ENCODE results near the gene SPATS2. TPM values are rescaled to one million over a fixed set of nuclear protein-coding genes. Genes with fewer than 3 reads are reported as not detected.

The SPATS2 gene
- total and polyA plus RNA-seq, 2 donors (not counting 1 experiment from before 2014, with no cell fraction given): 22.1 to 43.6 TPM

DNA sequence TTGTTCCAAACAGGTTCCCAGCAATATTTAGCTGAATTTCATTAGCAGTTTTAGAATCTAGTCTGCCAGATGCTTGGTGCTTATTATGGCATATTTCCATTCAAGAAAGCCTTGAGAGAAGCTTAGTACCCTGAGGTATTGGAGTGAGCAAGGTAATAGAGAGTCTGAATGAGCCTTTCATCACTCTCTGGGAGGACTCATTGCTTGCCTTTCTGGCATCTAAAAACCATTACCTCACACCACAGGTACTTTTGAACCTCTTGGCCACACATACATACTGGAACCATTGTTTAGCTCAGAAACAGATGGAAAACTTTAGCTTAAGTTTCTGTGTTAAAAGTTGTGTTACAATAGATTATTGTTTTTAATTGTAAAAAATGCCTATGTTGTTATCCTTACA, 144.1 kb downstream of the SPATS2 start:
- DNase-seq (ENCODE audit: low read depth in 2 of 2): peak in 1 of 2 donors; percentile 42
- no peaks in the 10 kb centered on the region for H3K9me3 ChIP-seq (ENCODE audit: control insufficient read depth, insufficient read depth, low read depth, low read length)
- no peaks in the 10 kb centered on the region for H3K27me3 ChIP-seq (ENCODE audit: control insufficient read depth, insufficient read depth, low read length)
- no peaks in the 10 kb centered on the region for H3K79me2 ChIP-seq (ENCODE audit: control insufficient read depth, insufficient read depth, low read length)
- H3K4me1 ChIP-seq (ENCODE audit: control insufficient read depth, extremely low read depth, insufficient read depth, low read length): peaks cover 4% of the 10 kb centered on the region
- H3K27ac ChIP-seq (ENCODE audit: insufficient read depth, low read length): no peak overlapping the region
- no peaks in the 10 kb centered on the region for H4K20me1 ChIP-seq (ENCODE audit: control insufficient read depth, extremely low read depth, insufficient read depth, low read length)
- no peak overlapping the region for H3K4me3 ChIP-seq (replicated peaks in 1 of 4; ENCODE audit: control extremely low read depth in 1 of 4, insufficient read depth in 1 of 4, low read depth in 3 of 4, low read length in 4 of 4)
- H3K4me2 ChIP-seq (ENCODE audit: extremely low read depth, insufficient read depth, low read length): no peak overlapping the region
- TF ChIP-seq, protein P1, sequence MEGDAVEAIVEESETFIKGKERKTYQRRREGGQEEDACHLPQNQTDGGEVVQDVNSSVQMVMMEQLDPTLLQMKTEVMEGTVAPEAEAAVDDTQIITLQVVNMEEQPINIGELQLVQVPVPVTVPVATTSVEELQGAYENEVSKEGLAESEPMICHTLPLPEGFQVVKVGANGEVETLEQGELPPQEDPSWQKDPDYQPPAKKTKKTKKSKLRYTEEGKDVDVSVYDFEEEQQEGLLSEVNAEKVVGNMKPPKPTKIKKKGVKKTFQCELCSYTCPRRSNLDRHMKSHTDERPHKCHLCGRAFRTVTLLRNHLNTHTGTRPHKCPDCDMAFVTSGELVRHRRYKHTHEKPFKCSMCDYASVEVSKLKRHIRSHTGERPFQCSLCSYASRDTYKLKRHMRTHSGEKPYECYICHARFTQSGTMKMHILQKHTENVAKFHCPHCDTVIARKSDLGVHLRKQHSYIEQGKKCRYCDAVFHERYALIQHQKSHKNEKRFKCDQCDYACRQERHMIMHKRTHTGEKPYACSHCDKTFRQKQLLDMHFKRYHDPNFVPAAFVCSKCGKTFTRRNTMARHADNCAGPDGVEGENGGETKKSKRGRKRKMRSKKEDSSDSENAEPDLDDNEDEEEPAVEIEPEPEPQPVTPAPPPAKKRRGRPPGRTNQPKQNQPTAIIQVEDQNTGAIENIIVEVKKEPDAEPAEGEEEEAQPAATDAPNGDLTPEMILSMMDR (conservative IDR thresholded peaks at IDR 0.05 in 1 of 2, IDR thresholded peaks at IDR 0.05 in 1 of 2; ENCODE audit: low read depth in 1 of 2, low read length in 2 of 2): no peak
- no peak for TF ChIP-seq EZH2 (IDR thresholded peaks at IDR 0.05; ENCODE audit: low read length, missing control alignments)
- H3K36me3 ChIP-seq (ENCODE audit: control insufficient read depth, insufficient read depth, low read length): no peaks in the 10 kb centered on the region
- H3K9ac ChIP-seq (ENCODE audit: insufficient read depth, low read length): no peak overlapping the region
- no peak overlapping the region for H2AFZ ChIP-seq (ENCODE audit: low read length)

DNA sequence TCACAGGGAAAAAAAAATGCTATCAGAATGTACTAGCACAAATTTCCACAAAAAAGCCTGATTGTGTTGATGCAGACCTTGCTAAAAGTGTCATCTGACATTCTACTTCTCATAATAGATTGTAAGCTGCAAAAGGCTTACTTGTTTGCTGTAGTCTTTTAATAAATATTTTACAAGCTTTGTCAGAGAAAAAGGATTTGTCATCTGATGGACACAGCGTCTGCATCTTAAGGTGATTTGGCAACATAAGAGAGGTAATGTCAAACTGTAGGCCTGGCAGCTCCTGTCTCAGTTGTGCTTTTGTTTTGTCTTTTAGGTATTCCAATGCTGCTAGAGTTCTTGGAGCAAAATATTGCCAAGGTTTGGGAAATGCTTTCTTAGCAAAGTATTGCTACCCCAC, 145.3 kb downstream of the SPATS2 start:
- no peak overlapping the region for H3K9ac ChIP-seq (ENCODE audit: insufficient read depth, low read length)
- H3K36me3 ChIP-seq (ENCODE audit: control insufficient read depth, insufficient read depth, low read length): no peaks in the 10 kb centered on the region
- no peak for DNase-seq (ENCODE audit: low read depth in 2 of 2)
- no peak overlapping the region for H3K27ac ChIP-seq (ENCODE audit: insufficient read depth, low read length)
- TF ChIP-seq, protein P1 (conservative IDR thresholded peaks at IDR 0.05 in 1 of 2, IDR thresholded peaks at IDR 0.05 in 1 of 2; ENCODE audit: low read depth in 1 of 2, low read length in 2 of 2): no peak
- no peak for TF ChIP-seq EZH2 (IDR thresholded peaks at IDR 0.05; ENCODE audit: low read length, missing control alignments)
- H3K4me3 ChIP-seq (replicated peaks in 1 of 4; ENCODE audit: control extremely low read depth in 1 of 4, insufficient read depth in 1 of 4, low read depth in 3 of 4, low read length in 4 of 4): no peak overlapping the region
- no peak overlapping the region for H2AFZ ChIP-seq (ENCODE audit: low read length)
- H4K20me1 ChIP-seq (ENCODE audit: control insufficient read depth, extremely low read depth, insufficient read depth, low read length): no peaks in the 10 kb centered on the region
- no peaks in the 10 kb centered on the region for H3K79me2 ChIP-seq (ENCODE audit: control insufficient read depth, insufficient read depth, low read length)
- H3K27me3 ChIP-seq (ENCODE audit: control insufficient read depth, insufficient read depth, low read length): no peaks in the 10 kb centered on the region
- no peaks in the 10 kb centered on the region for H3K9me3 ChIP-seq (ENCODE audit: control insufficient read depth, insufficient read depth, low read depth, low read length)
- peaks cover 4% of the 10 kb centered on the region for H3K4me1 ChIP-seq (ENCODE audit: control insufficient read depth, extremely low read depth, insufficient read depth, low read length)
- H3K4me2 ChIP-seq (ENCODE audit: extremely low read depth, insufficient read depth, low read length): no peak overlapping the region

DNA sequence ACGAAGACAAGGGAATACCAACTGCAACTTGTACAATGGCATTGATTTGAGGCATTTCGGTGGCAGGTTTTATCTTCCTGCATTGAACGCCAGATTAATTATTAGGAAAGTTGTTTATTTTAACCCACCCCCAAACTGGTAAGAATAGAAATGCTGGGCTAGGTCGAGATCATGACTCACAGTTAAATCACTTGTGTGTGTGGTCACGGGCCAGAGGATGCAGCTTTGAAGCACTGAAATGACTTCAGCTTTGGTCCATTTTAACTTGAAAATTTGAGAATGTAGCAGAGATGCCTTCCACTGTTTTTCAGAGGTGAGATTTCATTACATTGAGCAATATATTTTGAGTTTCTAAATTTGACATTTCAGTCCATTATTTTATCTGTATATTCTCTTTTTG, 148.0 kb downstream of the SPATS2 start:
- no peak overlapping the region for H2AFZ ChIP-seq (ENCODE audit: low read length)
- H3K9me3 ChIP-seq (ENCODE audit: control insufficient read depth, insufficient read depth, low read depth, low read length): no peaks in the 10 kb centered on the region
- H3K9ac ChIP-seq (ENCODE audit: insufficient read depth, low read length): no peak overlapping the region
- no peaks in the 10 kb centered on the region for H3K36me3 ChIP-seq (ENCODE audit: control insufficient read depth, insufficient read depth, low read length)
- TF ChIP-seq, protein P1 (conservative IDR thresholded peaks at IDR 0.05 in 1 of 2, IDR thresholded peaks at IDR 0.05 in 1 of 2; ENCODE audit: low read depth in 1 of 2, low read length in 2 of 2): no peak
- no peak for TF ChIP-seq EZH2 (IDR thresholded peaks at IDR 0.05; ENCODE audit: low read length, missing control alignments)
- peak overlapping the region; percentile 13 for H3K4me2 ChIP-seq (ENCODE audit: extremely low read depth, insufficient read depth, low read length)
- no peaks in the 10 kb centered on the region for H3K27me3 ChIP-seq (ENCODE audit: control insufficient read depth, insufficient read depth, low read length)
- peak; percentile 83 to 91 for DNase-seq (ENCODE audit: low read depth in 2 of 2)
- H3K4me3 ChIP-seq (replicated peaks in 1 of 4; ENCODE audit: control extremely low read depth in 1 of 4, insufficient read depth in 1 of 4, low read depth in 3 of 4, low read length in 4 of 4): no peak overlapping the region
- H3K27ac ChIP-seq (ENCODE audit: insufficient read depth, low read length): peak overlapping the region; percentile 44
- no peaks in the 10 kb centered on the region for H4K20me1 ChIP-seq (ENCODE audit: control insufficient read depth, extremely low read depth, insufficient read depth, low read length)
- no peaks in the 10 kb centered on the region for H3K79me2 ChIP-seq (ENCODE audit: control insufficient read depth, insufficient read depth, low read length)
- peaks cover 5% of the 10 kb centered on the region for H3K4me1 ChIP-seq (ENCODE audit: control insufficient read depth, extremely low read depth, insufficient read depth, low read length)
